ENCODE measurements around the gene PLPPR1.

Gene PLPPR1

DNA sequence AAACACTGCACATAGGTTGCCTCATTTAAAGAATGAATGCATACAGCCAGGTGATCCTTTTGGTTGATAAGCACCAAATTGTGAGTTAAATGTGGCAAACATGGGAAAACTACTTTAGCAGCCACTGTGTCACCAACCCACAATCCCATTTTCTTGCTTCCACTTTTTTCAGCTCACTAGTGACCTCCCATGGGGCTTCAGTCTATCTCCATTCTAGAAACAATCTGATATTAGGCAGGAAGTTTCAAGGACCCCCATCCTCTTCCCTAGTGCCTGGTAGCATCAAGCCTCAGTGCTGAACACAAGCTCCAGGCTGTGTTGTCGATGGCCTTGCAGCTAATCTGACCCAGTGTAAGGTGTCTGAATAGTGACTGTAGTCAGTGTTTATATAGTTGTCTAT, 66.2 kb downstream of the PLPPR1 start:
- no peaks in the 10 kb centered on the region for H4K20me1 ChIP-seq (ENCODE audit: insufficient read depth)
- no peak overlapping the region for H3K9ac ChIP-seq
- no peak overlapping the region for H3K4me3 ChIP-seq (IDR thresholded peaks at IDR 0.05; ENCODE audit: insufficient read depth, low read depth, low read length)
- H3K27me3 ChIP-seq (ENCODE audit: insufficient read depth, low read depth) = no peaks in the 10 kb centered on the region
- H3K36me3 ChIP-seq (ENCODE audit: insufficient read depth) = no peaks in the 10 kb centered on the region
- TF ChIP-seq, protein P1, sequence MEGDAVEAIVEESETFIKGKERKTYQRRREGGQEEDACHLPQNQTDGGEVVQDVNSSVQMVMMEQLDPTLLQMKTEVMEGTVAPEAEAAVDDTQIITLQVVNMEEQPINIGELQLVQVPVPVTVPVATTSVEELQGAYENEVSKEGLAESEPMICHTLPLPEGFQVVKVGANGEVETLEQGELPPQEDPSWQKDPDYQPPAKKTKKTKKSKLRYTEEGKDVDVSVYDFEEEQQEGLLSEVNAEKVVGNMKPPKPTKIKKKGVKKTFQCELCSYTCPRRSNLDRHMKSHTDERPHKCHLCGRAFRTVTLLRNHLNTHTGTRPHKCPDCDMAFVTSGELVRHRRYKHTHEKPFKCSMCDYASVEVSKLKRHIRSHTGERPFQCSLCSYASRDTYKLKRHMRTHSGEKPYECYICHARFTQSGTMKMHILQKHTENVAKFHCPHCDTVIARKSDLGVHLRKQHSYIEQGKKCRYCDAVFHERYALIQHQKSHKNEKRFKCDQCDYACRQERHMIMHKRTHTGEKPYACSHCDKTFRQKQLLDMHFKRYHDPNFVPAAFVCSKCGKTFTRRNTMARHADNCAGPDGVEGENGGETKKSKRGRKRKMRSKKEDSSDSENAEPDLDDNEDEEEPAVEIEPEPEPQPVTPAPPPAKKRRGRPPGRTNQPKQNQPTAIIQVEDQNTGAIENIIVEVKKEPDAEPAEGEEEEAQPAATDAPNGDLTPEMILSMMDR (conservative IDR thresholded peaks at IDR 0.05; ENCODE audit: low read depth, low read length) = no peak
- no peak overlapping the region for H3K4me2 ChIP-seq
- H3K4me1 ChIP-seq (ENCODE audit: low read depth, poor library complexity, severe bottlenecking) = no peaks in the 10 kb centered on the region
- no peak overlapping the region for H3K27ac ChIP-seq
- H3K79me2 ChIP-seq (ENCODE audit: insufficient read depth, low read depth) = no peaks in the 10 kb centered on the region
- H2AFZ ChIP-seq (ENCODE audit: low read depth) = no peak overlapping the region

DNA sequence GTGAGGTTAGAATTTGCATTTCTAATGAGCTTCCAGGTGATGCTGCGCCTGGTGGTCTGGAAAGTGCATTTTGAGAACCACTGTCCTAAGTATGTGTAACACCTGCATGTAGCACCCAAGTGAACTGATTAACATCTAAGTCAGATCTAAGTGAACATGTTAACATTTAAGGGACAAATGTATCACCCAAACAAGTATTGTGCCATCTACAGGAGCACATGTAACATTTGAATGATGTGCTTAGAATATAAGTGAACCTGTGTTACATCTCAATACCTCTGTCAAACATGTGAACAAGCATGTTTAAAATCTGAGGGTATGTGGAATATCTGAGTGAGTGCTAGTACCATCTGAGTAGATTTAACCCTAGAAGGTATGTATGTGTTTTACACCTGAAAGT, 68.7 kb downstream of the PLPPR1 start:
- H3K36me3 ChIP-seq (ENCODE audit: insufficient read depth) = no peaks in the 10 kb centered on the region
- H2AFZ ChIP-seq (ENCODE audit: low read depth) = no peak overlapping the region
- H3K27me3 ChIP-seq (ENCODE audit: insufficient read depth, low read depth) = no peaks in the 10 kb centered on the region
- no peaks in the 10 kb centered on the region for H3K4me1 ChIP-seq (ENCODE audit: low read depth, poor library complexity, severe bottlenecking)
- H3K27ac ChIP-seq = no peak overlapping the region
- no peaks in the 10 kb centered on the region for H3K79me2 ChIP-seq (ENCODE audit: insufficient read depth, low read depth)
- H4K20me1 ChIP-seq (ENCODE audit: insufficient read depth) = no peaks in the 10 kb centered on the region
- no peak overlapping the region for H3K4me2 ChIP-seq
- TF ChIP-seq, protein P1 (conservative IDR thresholded peaks at IDR 0.05; ENCODE audit: low read depth, low read length) = no peak
- H3K4me3 ChIP-seq (IDR thresholded peaks at IDR 0.05; ENCODE audit: insufficient read depth, low read depth, low read length) = no peak overlapping the region
- no peak overlapping the region for H3K9ac ChIP-seq

DNA sequence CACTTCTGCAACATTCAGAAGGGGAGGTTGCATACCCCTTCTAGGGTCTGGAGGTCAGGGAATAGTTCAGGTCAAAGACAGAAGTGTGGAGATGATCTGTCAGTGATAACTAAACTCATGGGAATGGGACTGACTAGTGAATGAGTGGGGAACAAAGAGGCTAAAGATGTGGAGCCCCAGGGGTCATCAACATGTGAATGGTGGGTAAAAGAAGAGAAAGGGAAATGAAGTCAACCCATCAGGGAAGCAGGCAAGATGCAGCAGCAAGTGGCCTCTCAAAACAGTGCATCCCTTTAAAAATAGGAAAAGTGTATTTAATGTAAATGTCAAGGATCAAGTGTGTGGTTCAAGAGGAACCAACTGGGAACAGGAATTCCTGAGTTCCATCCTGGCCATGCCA, 69.9 kb downstream of the PLPPR1 start:
- H3K79me2 ChIP-seq (ENCODE audit: insufficient read depth, low read depth) = no peaks in the 10 kb centered on the region
- no peak overlapping the region for H3K4me2 ChIP-seq
- no peaks in the 10 kb centered on the region for H4K20me1 ChIP-seq (ENCODE audit: insufficient read depth)
- H3K4me3 ChIP-seq (IDR thresholded peaks at IDR 0.05; ENCODE audit: insufficient read depth, low read depth, low read length) = no peak overlapping the region
- no peak overlapping the region for H2AFZ ChIP-seq (ENCODE audit: low read depth)
- H3K4me1 ChIP-seq (ENCODE audit: low read depth, poor library complexity, severe bottlenecking) = no peaks in the 10 kb centered on the region
- TF ChIP-seq, protein P1 (conservative IDR thresholded peaks at IDR 0.05; ENCODE audit: low read depth, low read length) = no peak
- no peaks in the 10 kb centered on the region for H3K36me3 ChIP-seq (ENCODE audit: insufficient read depth)
- no peak overlapping the region for H3K9ac ChIP-seq
- H3K27ac ChIP-seq = no peak overlapping the region
- no peaks in the 10 kb centered on the region for H3K27me3 ChIP-seq (ENCODE audit: insufficient read depth, low read depth)

DNA sequence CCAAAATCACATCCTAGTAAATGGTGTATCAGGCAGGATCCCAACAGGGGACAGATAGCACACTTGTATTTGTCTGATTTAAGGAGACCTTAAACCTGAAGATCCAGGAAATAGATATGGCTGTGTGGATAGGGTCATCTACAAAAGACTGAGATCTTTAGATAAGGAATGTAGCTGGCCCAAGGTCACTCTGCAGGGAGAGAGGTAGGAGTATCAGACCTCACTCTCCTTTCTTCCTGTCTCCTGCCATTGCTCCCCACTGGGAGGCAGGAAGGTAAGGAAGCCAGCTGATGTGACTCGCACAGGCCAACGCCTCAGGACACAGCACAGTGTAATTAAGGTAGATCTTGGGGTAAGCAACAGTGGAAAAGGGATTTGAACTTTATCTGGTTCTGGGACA, 85.8 kb downstream of the PLPPR1 start:
- Histone ChIP-seq H3K4me2 (no peak overlapping the region), H3K36me3 (ENCODE audit: insufficient read depth) (no peaks in the 10 kb centered on the region), H3K4me1 (ENCODE audit: low read depth, poor library complexity, severe bottlenecking) (no peaks in the 10 kb centered on the region), H4K20me1 (ENCODE audit: insufficient read depth) (no peaks in the 10 kb centered on the region), H3K27me3 (ENCODE audit: insufficient read depth, low read depth) (no peaks in the 10 kb centered on the region), H3K79me2 (ENCODE audit: insufficient read depth, low read depth) (no peaks in the 10 kb centered on the region), H3K9ac (no peak overlapping the region), H3K4me3 (IDR thresholded peaks at IDR 0.05; ENCODE audit: insufficient read depth, low read depth, low read length) (no peak overlapping the region), H3K27ac (no peak overlapping the region), H2AFZ (ENCODE audit: low read depth) (no peak overlapping the region)
- TF ChIP-seq, protein P1 (conservative IDR thresholded peaks at IDR 0.05; ENCODE audit: low read depth, low read length) = no peak

DNA sequence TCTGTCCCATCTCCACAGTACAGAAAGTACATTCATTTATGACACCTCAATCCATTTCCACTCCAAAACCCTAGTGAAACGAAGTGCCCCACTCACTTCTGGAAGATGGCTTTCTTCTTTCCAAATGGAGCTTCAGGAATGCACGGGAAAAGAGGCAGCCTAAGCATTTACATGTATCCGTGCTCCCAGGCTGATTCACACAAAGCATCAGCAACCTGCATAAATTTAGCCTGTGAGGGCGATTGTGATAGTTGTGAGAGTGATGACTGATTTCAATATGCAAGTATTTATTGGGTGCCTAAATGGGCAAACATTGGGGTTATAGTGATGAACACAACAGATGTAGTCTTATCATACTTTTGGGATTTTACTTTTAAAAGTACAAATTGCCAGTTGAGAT, 86.6 kb downstream of the PLPPR1 start:
- H3K79me2 ChIP-seq (ENCODE audit: insufficient read depth, low read depth) = no peaks in the 10 kb centered on the region
- H2AFZ ChIP-seq (ENCODE audit: low read depth) = no peak overlapping the region
- H3K4me2 ChIP-seq = no peak overlapping the region
- H3K36me3 ChIP-seq (ENCODE audit: insufficient read depth) = no peaks in the 10 kb centered on the region
- no peak overlapping the region for H3K9ac ChIP-seq
- TF ChIP-seq, protein P1 (conservative IDR thresholded peaks at IDR 0.05; ENCODE audit: low read depth, low read length) = no peak
- H3K27me3 ChIP-seq (ENCODE audit: insufficient read depth, low read depth) = no peaks in the 10 kb centered on the region
- H3K27ac ChIP-seq = no peak overlapping the region
- H3K4me1 ChIP-seq (ENCODE audit: low read depth, poor library complexity, severe bottlenecking) = no peaks in the 10 kb centered on the region
- H3K4me3 ChIP-seq (IDR thresholded peaks at IDR 0.05; ENCODE audit: insufficient read depth, low read depth, low read length) = no peak overlapping the region
- H4K20me1 ChIP-seq (ENCODE audit: insufficient read depth) = no peaks in the 10 kb centered on the region
